HG03354 (cell line): ENCODE measurements around the gene RELA.
"Not testable (repeated sequence)": the region's sequence is repeated elsewhere in the genome, so short reads cannot be mapped to it uniquely, and the experiment has no call there.

Experiments
- ATAC-seq: cut with Tn5 transposase; IDR thresholded peaks from one replicate; pipeline ENCODE4 v1.9.1; 2021; ENCODE audit warnings: mild to moderate bottlenecking; ENCODE audit not compliant: unreplicated experiment, poor library complexity, severe bottlenecking

The RELA gene

GRCh38 chr11:65650547-65651338, 12.0 kb downstream of the RELA start:
- ATAC-seq, result no peak

GRCh38 chr11:65649656-65650546, 12.8 kb downstream of the RELA start:
- no peak for ATAC-seq

GRCh38 chr11:65648997-65649493, 13.7 kb downstream of the RELA start:
- ATAC-seq, result no peak

GRCh38 chr11:65646958-65647701, 15.6 kb downstream of the RELA start:
- ATAC-seq, result no peak

GRCh38 chr11:65646288-65646957, 16.3 kb downstream of the RELA start:
- ATAC-seq, result no peak

GRCh38 chr11:65645710-65646109, 17.0 kb downstream of the RELA start:
- ATAC-seq, result no peak

GRCh38 chr11:65644837-65645236, 17.9 kb downstream of the RELA start:
- ATAC-seq, result no peak

- no peak for ATAC-seq
Observed at GRCh38 chr11:65643971-65644370, 18.7 kb downstream of the RELA start.

- no peak for ATAC-seq
Observed at GRCh38 chr11:65642014-65642671, 20.6 kb downstream of the RELA start.

GRCh38 chr11:65641297-65642013, 21.3 kb downstream of the RELA start:
- ATAC-seq, result no peak

GRCh38 chr11:65640483-65641296, 22.0 kb downstream of the RELA start:
- ATAC-seq, result peak; percentile 3

- ATAC-seq, result peak; percentile 55
Observed at GRCh38 chr11:65639623-65640482, 22.9 kb downstream of the RELA start.

- ATAC-seq, result not testable (repeated sequence)
Observed at GRCh38 chr11:65639228-65639597, 23.5 kb downstream of the RELA start.

- peak; percentile 42 for ATAC-seq
Observed at GRCh38 chr11:65637794-65638419, 24.8 kb downstream of the RELA start, which contains the start of gene SIPA1. Gene SIPA1 (plus strand): TSS chr11:65638101. CDS start chr11:65640922, 2,821 bp downstream.

GRCh38 chr11:65637032-65637557, 25.6 kb downstream of the RELA start:
- ATAC-seq, result no peak
